H1 (cell line): ENCODE results near the gene FBP1. TPM values are rescaled to one million over a fixed set of nuclear protein-coding genes. Genes with fewer than 3 reads are reported as not detected.

Experiments used
- CTCF ChIA-PET: fragments of 300-600 bp; sonication (Branson Sonifier 250); formaldehyde crosslinking; loops from one replicate; lab custom pipeline; 2021; ENCODE audit not compliant: partially characterized antibody; lab: Charles Lee
- POLR2A ChIA-PET: fragments of 300-600 bp; sonication (Branson Sonifier 250); formaldehyde crosslinking; loops from one replicate; lab custom pipeline; 2021; ENCODE audit warnings: inconsistent platforms; ENCODE audit not compliant: partially characterized antibody; lab: Charles Lee
- DNase-seq, 2 experiments: peaks; one replicate each; pipeline versions ENCODE4 v3.0.0 to v3.0.0-alpha.2; 2010 to 2022; ENCODE audit warnings: low spot score in 2 of 2, low read depth in 1 of 2, mixed read lengths in 1 of 2
- FAIRE-seq: peaks from 2 replicates; lab custom pipeline; 2011; peaks lifted over from hg19 to GRCh38; lab: Jason Lieb, UNC
- H2AFZ ChIP-seq: 2 replicates; pipeline ENCODE4 v1.8.1; 2012; ENCODE audit warnings: low read length, inconsistent platforms
- H2AK5ac ChIP-seq: 2 replicates; pipeline ENCODE4 v1.6.1; 2013; ENCODE audit warnings: low read depth, low read length
- H2BK120ac ChIP-seq: replicated peaks from 2 replicates; pipeline ENCODE3; 2013; ENCODE audit warnings: low read depth, low read length, inconsistent platforms
- H2BK12ac ChIP-seq: 2 replicates; pipeline ENCODE4 v1.6.1; 2013; ENCODE audit warnings: low read depth, low read length
- H2BK15ac ChIP-seq: 2 replicates; pipeline ENCODE4 v1.6.1; 2013; ENCODE audit warnings: low read length
- H2BK20ac ChIP-seq: 2 replicates; pipeline ENCODE4 v1.6.1; 2013; ENCODE audit warnings: low read length
- H2BK5ac ChIP-seq: 2 replicates; pipeline ENCODE4 v1.6.1; 2013; ENCODE audit warnings: low read depth, low read length
- H3K14ac ChIP-seq: 2 replicates; pipeline ENCODE4 v1.6.1; 2013; ENCODE audit warnings: inconsistent platforms; ENCODE audit not compliant: insufficient read length
- H3K18ac ChIP-seq: 2 replicates; pipeline ENCODE4 v1.6.1; 2013; ENCODE audit warnings: low read length; ENCODE audit errors: extremely low read depth
- H3K23ac ChIP-seq: 2 replicates; pipeline ENCODE4 v1.6.1; 2013; ENCODE audit warnings: inconsistent platforms; ENCODE audit not compliant: insufficient read length
- H3K23me2 ChIP-seq: 2 replicates; pipeline ENCODE4 v1.6.1; 2013; ENCODE audit warnings: low read depth, low read length
- H3K27ac ChIP-seq: 2 replicates; pipeline ENCODE4 v1.6.1; 2011; ENCODE audit warnings: low read depth, low read length, inconsistent platforms
- H3K27me3 ChIP-seq, 4 experiments: replicated peaks in 1 of 4; 1 replicate in 1 of 4; 2 replicates in 3 of 4; pipeline versions ENCODE4 v1.6.1 to v1.8.1; 2011 to 2013; ENCODE audit warnings: low read length in 3 of 4, mild to moderate bottlenecking in 3 of 4, inconsistent platforms in 2 of 4, mixed read lengths in 2 of 4, moderate library complexity in 1 of 4; ENCODE audit not compliant: control insufficient read depth in 3 of 4, insufficient read depth in 3 of 4; ENCODE audit errors: extremely low read depth in 1 of 4
- H3K36me3 ChIP-seq, 4 experiments: 2 replicates each; pipeline versions ENCODE4 v1.6.1 to v1.8.1; 2011 to 2013; ENCODE audit warnings: mild to moderate bottlenecking in 4 of 4, low read length in 3 of 4, moderate library complexity in 2 of 4, control low read depth in 1 of 4, inconsistent platforms in 1 of 4; ENCODE audit not compliant: insufficient read depth in 4 of 4, control insufficient read depth in 2 of 4
- H3K4ac ChIP-seq: replicated peaks from 2 replicates; pipeline ENCODE3; 2013; ENCODE audit warnings: low read length, low read depth, mixed read lengths, inconsistent platforms; ENCODE audit not compliant: insufficient read length
- H3K4me1 ChIP-seq, 4 experiments: replicated peaks in 1 of 4; 1 replicate in 1 of 4; 2 replicates in 3 of 4; pipeline versions ENCODE4 v1.6.1 to v1.8.1; 2011 to 2013; ENCODE audit warnings: low read length in 3 of 4, inconsistent platforms in 2 of 4, mixed read lengths in 1 of 4; ENCODE audit not compliant: insufficient read depth in 4 of 4, control insufficient read depth in 3 of 4
- H3K4me2 ChIP-seq, 2 experiments: 2 replicates each; pipeline versions ENCODE4 v1.6.1 to v1.8.1; 2011 to 2013; ENCODE audit warnings: low read depth in 2 of 2, low read length in 2 of 2, control low read depth in 1 of 2, inconsistent platforms in 1 of 2, mild to moderate bottlenecking in 1 of 2; ENCODE audit not compliant: insufficient read depth in 1 of 2
- H3K4me3 ChIP-seq, 4 experiments: fragments of 200-600, 300-600 bp in 1 of 4; sonication (generic), shearing (Covaris generic), sonication (Bioruptor Twin) in 1 of 4; 2 replicates each; pipeline versions ENCODE4 v1.5.1 to v1.8.1; 2011 to 2016; ENCODE audit warnings: low read length in 4 of 4, low read depth in 3 of 4, control low read depth in 2 of 4, inconsistent platforms in 2 of 4, mild to moderate bottlenecking in 2 of 4, mixed read lengths in 1 of 4, moderate library complexity in 1 of 4; ENCODE audit not compliant: insufficient read depth in 2 of 4; ENCODE audit errors: extremely low read depth in 1 of 4
- H3K56ac ChIP-seq: replicated peaks from 2 replicates; pipeline ENCODE3; 2013; ENCODE audit warnings: low read depth, mild to moderate bottlenecking, mixed read lengths, low read length, inconsistent platforms; ENCODE audit not compliant: insufficient read length
- H3K79me1 ChIP-seq: 2 replicates; pipeline ENCODE4 v1.6.1; 2013; ENCODE audit warnings: low read depth, low read length, control low read depth
- H3K79me2 ChIP-seq, 2 experiments: 2 replicates each; pipeline versions ENCODE4 v1.6.1 to v1.8.1; 2012 to 2013; ENCODE audit warnings: low read length in 2 of 2, mild to moderate bottlenecking in 2 of 2, inconsistent platforms in 1 of 2; ENCODE audit not compliant: insufficient read depth in 2 of 2, control insufficient read depth in 1 of 2
- H3K9ac ChIP-seq, 4 experiments: replicated peaks in 1 of 4; 1 replicate in 1 of 4; 2 replicates in 3 of 4; pipeline versions ENCODE4 v1.6.1 to v1.8.1; 2011 to 2013; ENCODE audit warnings: low read depth in 3 of 4, low read length in 3 of 4, control low read depth in 2 of 4, mild to moderate bottlenecking in 2 of 4, moderate library complexity in 2 of 4, inconsistent platforms in 1 of 4; ENCODE audit errors: extremely low read depth in 1 of 4
- H3K9me3 ChIP-seq, 2 experiments: 2 replicates each; pipeline versions ENCODE4 v1.6.1 to v1.8.1; 2012 to 2013; ENCODE audit warnings: mild to moderate bottlenecking in 2 of 2, moderate library complexity in 2 of 2, control low read depth in 1 of 2, inconsistent platforms in 1 of 2, low read depth in 1 of 2, low read length in 1 of 2, mixed read lengths in 1 of 2; ENCODE audit not compliant: insufficient read depth in 2 of 2
- H4K20me1 ChIP-seq, 2 experiments: replicated peaks in 1 of 2; 2 replicates each; pipeline versions ENCODE3 to v1.8.1; 2011 to 2013; ENCODE audit warnings: inconsistent platforms in 2 of 2, low read length in 2 of 2, mild to moderate bottlenecking in 1 of 2; ENCODE audit not compliant: insufficient read depth in 2 of 2, control insufficient read depth in 1 of 2
- H4K5ac ChIP-seq: 2 replicates; pipeline ENCODE4 v1.6.1; 2013; ENCODE audit warnings: low read length, low read depth, mixed read lengths, inconsistent platforms; ENCODE audit not compliant: insufficient read length
- H4K8ac ChIP-seq: 2 replicates; pipeline ENCODE4 v1.8.0; 2013; ENCODE audit warnings: mild to moderate bottlenecking, moderate library complexity, low read length, inconsistent platforms; ENCODE audit not compliant: insufficient read depth; ENCODE audit errors: extremely low read depth
- H4K91ac ChIP-seq: replicated peaks from 2 replicates; pipeline ENCODE3; 2013; ENCODE audit warnings: low read length, mixed read lengths, inconsistent platforms; ENCODE audit not compliant: insufficient read length
- ASH2L ChIP-seq: fragments of 200-600, 300-600 bp; sonication (generic); IDR thresholded peaks from one replicate; pipeline ENCODE4 v1.7.1; 2017; ENCODE audit warnings: low read length
- CHD1 ChIP-seq: IDR thresholded peaks from 2 replicates; pipeline ENCODE4 v1.6.1; 2012; ENCODE audit warnings: low read depth, low read length, improper control_type of control experiment
- WGBS, 2 experiments: shearing (Covaris generic) in 1 of 2; methylation state at CpG; one replicate each; pipeline versions ENCODE4 v1.1.6 to v1.1.7; 2013 to 2015; ENCODE audit warnings: low lambda C conversion rate in 2 of 2, mixed read lengths in 2 of 2, inconsistent platforms in 1 of 2, low coverage in 1 of 2, missing lambda C conversion rate in 1 of 2; ENCODE audit not compliant: insufficient replicate concordance in 2 of 2, insufficient coverage in 1 of 2, insufficient read length in 1 of 2; ENCODE audit errors: extremely low coverage in 1 of 2, missing lambda C conversion rate in 1 of 2; 5-methylcytosine and 5-hydroxymethylcytosine counted together
- polyA plus RNA-seq, 7 experiments: library from polyadenylated mRNA; depleted of rRNA in 3 of 7; stranded (reverse) in 5 of 7; unstranded in 2 of 7; fragments of >200 nt in 5 of 7; fragments of 200-250 nt in 2 of 7; gene quantifications; 1 replicate in 5 of 7; 2 replicates in 1 of 7; 4 replicates in 1 of 7; pipeline versions ENCODE4 v1.2.1 to v1.2.3, GENCODE V29; 2011 to 2013; ENCODE audit warnings: missing spikeins in 2 of 7, mixed read lengths in 2 of 7
- total RNA-seq: library from RNA; stranded (reverse); fragmentation: NEBNext Ultra II Directional; extraction: Animal tissue kit (Norgen Biotek cat#: 25700); gene quantifications from 2 replicates; pipeline ENCODE4 v1.2.1, GENCODE V29; 2021

FBP1 gene
- total and polyA plus RNA-seq, 2 of the 8 experiments (the other 6 are each of a cell fraction or from before 2014, with no cell fraction given), result 1.0 to 4.1 TPM

DNA sequence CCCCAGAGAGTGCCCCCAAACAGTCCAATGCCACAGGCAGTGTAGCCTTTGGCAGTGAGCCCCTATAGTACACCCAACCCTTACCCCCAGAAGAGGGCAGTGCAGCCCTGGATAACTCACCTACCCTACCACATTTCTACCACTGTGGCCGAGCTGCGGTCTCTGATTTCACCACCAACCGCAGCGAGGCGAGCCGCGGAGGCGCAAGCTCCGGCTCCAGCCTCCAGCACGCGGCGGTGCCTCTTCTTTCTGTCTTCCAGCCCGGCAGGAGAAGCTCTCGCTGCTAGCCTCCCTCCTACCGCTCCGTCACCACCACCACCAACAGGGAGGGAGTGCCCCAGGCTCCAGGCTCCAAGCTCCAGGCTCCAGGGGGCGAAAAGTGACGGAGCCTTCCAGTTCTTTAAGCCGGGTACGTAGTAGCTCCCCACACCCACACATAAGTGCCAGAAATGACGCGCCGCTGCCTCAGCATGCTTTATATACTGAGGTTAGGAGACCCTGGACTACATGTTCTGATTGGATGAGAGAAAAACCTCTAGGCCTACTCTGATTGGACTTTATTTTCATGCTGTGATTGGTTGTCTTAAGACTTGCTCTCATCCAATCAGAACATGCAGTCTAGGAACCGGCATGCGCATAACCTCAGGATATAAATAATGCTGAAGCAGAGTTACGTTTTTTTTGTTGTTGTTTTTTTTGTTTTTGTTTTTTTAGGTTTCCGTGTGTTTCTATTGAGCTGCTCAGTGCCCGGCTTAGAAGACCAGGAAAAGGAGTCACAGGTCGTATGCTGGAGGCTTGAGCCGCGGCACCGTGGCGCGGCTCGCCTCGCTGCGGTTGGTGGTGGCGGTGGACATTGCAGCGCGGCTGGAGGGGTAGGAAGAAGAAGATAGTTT is 84.6 kb downstream of the FBP1 start, which contains the start of gene PCAT7:
Gene PCAT7 (plus strand): TSS at position 645 of the 893 bp plus-strand sequence.
- peak; percentile 85 for FAIRE-seq
- H4K5ac ChIP-seq, result peak within 1 kb of the TSS; percentile 67
- no peak within 1 kb of the TSS for H3K14ac ChIP-seq
- H3K4me3 ChIP-seq, result peak within 1 kb of the TSS; percentile 57 to 90 (median 78)
- ChIA-PET CTCF (interaction anchor here (0.7 to 4.3 kb wide), 20 partner anchors 11 to 687 kb away, joined by 3 to 54 read pairs (median 4); partner anchors contain the start of gene FBP1), POLR2A (interaction anchor here (0.6 to 2.8 kb wide), 28 partner anchors 8 to 719 kb away, joined by 3 to 43 read pairs (median 4); partner anchors contain the start of genes FBP1 and FBP2)
- peaks cover 0 to 7% (median 2%) of the 10 kb centered on the region in 4 experiments; a peak in 3 of 7 replicates for H3K4me1 ChIP-seq
- peak within 1 kb of the TSS; percentile 83 for H3K27ac ChIP-seq
- DNase-seq, result peak; percentile 53 to 80
- 0 out of 2 replicates have a peak within 1 kb of the TSS, but pooled peaks have one; percentile 81 for H2BK15ac ChIP-seq
- peak within 1 kb of the TSS; percentile 87 for H4K8ac ChIP-seq
- H3K9ac ChIP-seq, result peak within 1 kb of the TSS in 3 of 4 experiments; percentile 53 to 92 (median 91); a peak in 6 of 7 replicates
- H3K56ac ChIP-seq, result peak within 1 kb of the TSS; percentile 10
- no peak within 1 kb of the TSS for H4K91ac ChIP-seq
- peaks cover 0 to 5% (median 2%) of the 10 kb centered on the region in 4 experiments; a peak in 4 of 8 replicates for H3K36me3 ChIP-seq
- H3K79me2 ChIP-seq, result peaks cover 0 to 22% of the 10 kb centered on the region in 2 experiments; a peak in 2 of 4 replicates
- H4K20me1 ChIP-seq, result no peaks in the 10 kb centered on the region
- H3K27me3 ChIP-seq, result no peaks in the 10 kb centered on the region; a peak in 1 of 7 replicates
- H3K23ac ChIP-seq, result no peak within 1 kb of the TSS
- H2BK20ac ChIP-seq, result no peak within 1 kb of the TSS
- H3K18ac ChIP-seq, result 0 out of 2 replicates have a peak within 1 kb of the TSS, but pooled peaks have one; percentile 76
- H2BK5ac ChIP-seq, result peak within 1 kb of the TSS; percentile 81; the same call in 1 of the 2 replicates
- H3K23me2 ChIP-seq, result peaks cover 3% of the 10 kb centered on the region; the same call in 1 of the 2 replicates
- 3% methylated on average over 37 of the region's 40 CpGs; no CpG with 5 or more reads in 1 of the 2 experiments for WGBS, 2 experiments
- peak within 1 kb of the TSS; percentile 86; the same call in 1 of the 2 replicates for H2AFZ ChIP-seq
- H2BK12ac ChIP-seq, result peak within 1 kb of the TSS; percentile 53
- H3K9me3 ChIP-seq, result peaks cover 0 to 8% of the 10 kb centered on the region in 2 experiments; a peak in 2 of 4 replicates
- H2AK5ac ChIP-seq, result no peak within 1 kb of the TSS
- peak within 1 kb of the TSS; percentile 60 to 82 for H3K4me2 ChIP-seq
- H3K4ac ChIP-seq, result no peak within 1 kb of the TSS
- no peak within 1 kb of the TSS for H2BK120ac ChIP-seq
- no peaks in the 10 kb centered on the region for H3K79me1 ChIP-seq
- TF ChIP-seq ASH2L (peak; percentile 77), CHD1 (no peak)
